PFSK-1 (cell line): Measurements from ENCODE around the gene ATXN1.

Experiments
- FOXP2 ChIP-seq: optimal IDR thresholded peaks from 2 replicates; pipeline ENCODE3; 2011; ENCODE audit warnings: borderline replicate concordance, control low read depth, inconsistent platforms; ENCODE audit not compliant: insufficient read depth; ENCODE audit errors: extremely low read length, extremely low read depth
- POLR2AphosphoS5 ChIP-seq: IDR thresholded peaks from 2 replicates; pipeline ENCODE4 v1.6.1; 2012; ENCODE audit warnings: low read depth, mild to moderate bottlenecking, control low read depth, low read length, moderate library complexity
- SIN3A ChIP-seq: IDR thresholded peaks from 2 replicates; pipeline ENCODE4 v1.6.1; 2012; ENCODE audit warnings: mild to moderate bottlenecking, low read length, moderate library complexity, borderline replicate concordance; ENCODE audit not compliant: insufficient read depth
- TAF1 ChIP-seq: IDR thresholded peaks from 2 replicates; pipeline ENCODE4 v1.6.1; 2012; ENCODE audit warnings: low read length, control low read depth, borderline replicate concordance; ENCODE audit not compliant: insufficient read depth
- TF ChIP-seq, protein P1 (sequence below), 2 experiments: IDR thresholded peaks; 2 replicates each; pipeline versions ENCODE4 v1.6.1 to v1.8.0; 2011 to 2012; ENCODE audit warnings: low read depth in 2 of 2, low read length in 2 of 2, control low read depth in 1 of 2, inconsistent platforms in 1 of 2, mild to moderate bottlenecking in 1 of 2, moderate library complexity in 1 of 2; ENCODE audit not compliant: insufficient read depth in 1 of 2

The ATXN1 gene

DNA sequence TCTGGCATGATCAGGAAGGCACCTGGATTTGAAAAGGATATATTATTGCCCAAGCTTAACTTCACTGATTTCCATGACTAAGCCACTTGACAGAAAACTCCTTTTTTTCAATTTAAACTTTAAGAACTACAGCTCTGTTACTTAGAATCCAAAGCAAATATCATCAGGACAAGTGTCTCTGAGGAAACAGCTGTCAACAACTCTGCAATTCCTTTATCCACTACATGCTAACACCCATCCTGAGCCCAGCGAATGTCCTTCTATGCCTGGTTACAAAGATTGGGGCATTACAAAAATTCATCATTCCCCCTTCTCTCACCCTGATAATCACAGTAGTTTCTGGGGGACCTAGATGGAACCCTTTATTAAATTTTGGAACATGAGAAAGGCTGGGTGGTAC is 386.1 kb downstream of the ATXN1 start:
- TF ChIP-seq FOXP2 = no peak
- no peak for TF ChIP-seq SIN3A
- TF ChIP-seq TAF1 = no peak
- TF ChIP-seq POLR2AphosphoS5 = no peak
- TF ChIP-seq, protein P1, sequence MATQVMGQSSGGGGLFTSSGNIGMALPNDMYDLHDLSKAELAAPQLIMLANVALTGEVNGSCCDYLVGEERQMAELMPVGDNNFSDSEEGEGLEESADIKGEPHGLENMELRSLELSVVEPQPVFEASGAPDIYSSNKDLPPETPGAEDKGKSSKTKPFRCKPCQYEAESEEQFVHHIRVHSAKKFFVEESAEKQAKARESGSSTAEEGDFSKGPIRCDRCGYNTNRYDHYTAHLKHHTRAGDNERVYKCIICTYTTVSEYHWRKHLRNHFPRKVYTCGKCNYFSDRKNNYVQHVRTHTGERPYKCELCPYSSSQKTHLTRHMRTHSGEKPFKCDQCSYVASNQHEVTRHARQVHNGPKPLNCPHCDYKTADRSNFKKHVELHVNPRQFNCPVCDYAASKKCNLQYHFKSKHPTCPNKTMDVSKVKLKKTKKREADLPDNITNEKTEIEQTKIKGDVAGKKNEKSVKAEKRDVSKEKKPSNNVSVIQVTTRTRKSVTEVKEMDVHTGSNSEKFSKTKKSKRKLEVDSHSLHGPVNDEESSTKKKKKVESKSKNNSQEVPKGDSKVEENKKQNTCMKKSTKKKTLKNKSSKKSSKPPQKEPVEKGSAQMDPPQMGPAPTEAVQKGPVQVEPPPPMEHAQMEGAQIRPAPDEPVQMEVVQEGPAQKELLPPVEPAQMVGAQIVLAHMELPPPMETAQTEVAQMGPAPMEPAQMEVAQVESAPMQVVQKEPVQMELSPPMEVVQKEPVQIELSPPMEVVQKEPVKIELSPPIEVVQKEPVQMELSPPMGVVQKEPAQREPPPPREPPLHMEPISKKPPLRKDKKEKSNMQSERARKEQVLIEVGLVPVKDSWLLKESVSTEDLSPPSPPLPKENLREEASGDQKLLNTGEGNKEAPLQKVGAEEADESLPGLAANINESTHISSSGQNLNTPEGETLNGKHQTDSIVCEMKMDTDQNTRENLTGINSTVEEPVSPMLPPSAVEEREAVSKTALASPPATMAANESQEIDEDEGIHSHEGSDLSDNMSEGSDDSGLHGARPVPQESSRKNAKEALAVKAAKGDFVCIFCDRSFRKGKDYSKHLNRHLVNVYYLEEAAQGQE (IDR thresholded peaks at IDR 0.05; ENCODE audit: insufficient read depth in 1 of 2, low read depth in 2 of 2, low read length in 2 of 2) = no peak

DNA sequence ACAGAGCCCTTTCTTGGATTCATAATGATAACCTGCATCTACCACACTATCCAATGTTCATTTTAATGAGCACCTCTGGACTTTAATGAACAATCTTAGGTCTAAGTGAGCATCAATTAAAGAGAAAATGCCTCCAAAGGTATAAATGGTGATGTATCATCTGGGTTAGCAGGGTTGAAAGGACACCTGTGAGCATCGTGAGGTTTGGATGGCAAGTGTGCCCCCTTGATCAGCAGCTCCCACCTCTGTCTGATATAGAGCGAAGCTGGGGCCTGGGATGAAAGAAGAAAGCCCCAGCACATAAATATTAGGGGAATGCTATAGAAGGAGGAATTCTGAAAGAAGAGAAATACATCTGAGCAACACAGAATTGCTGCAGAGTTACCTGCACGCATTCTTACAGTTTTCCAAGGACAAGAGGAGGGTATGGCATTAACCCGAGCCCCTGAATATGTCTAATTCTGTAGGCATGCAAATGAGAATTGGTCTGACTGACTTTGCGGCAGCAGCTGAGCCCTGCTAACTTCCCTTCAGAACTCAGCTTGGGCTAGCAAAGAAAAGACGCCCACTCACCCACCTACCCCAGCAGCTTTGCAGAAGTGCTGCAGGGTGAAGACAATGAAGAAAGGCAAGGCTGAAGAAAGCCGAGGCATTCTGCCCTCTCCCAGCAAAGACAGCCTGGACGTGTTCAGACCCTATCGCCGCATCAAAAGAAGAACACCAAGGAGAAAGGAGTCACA is 386.6 kb downstream of the ATXN1 start:
- TF ChIP-seq TAF1 = no peak
- TF ChIP-seq POLR2AphosphoS5 = no peak
- TF ChIP-seq FOXP2 = no peak
- TF ChIP-seq, protein P1 (IDR thresholded peaks at IDR 0.05; ENCODE audit: insufficient read depth in 1 of 2, low read depth in 2 of 2, low read length in 2 of 2) = no peak

GRCh38 chr6:16374016-16374415 is 387.2 kb downstream of the ATXN1 start:
- TF ChIP-seq FOXP2 (no peak), TAF1 (no peak), POLR2AphosphoS5 (no peak), SIN3A (no peak)
- TF ChIP-seq, protein P1 (IDR thresholded peaks at IDR 0.05; ENCODE audit: insufficient read depth in 1 of 2, low read depth in 2 of 2, low read length in 2 of 2) = no peak

DNA sequence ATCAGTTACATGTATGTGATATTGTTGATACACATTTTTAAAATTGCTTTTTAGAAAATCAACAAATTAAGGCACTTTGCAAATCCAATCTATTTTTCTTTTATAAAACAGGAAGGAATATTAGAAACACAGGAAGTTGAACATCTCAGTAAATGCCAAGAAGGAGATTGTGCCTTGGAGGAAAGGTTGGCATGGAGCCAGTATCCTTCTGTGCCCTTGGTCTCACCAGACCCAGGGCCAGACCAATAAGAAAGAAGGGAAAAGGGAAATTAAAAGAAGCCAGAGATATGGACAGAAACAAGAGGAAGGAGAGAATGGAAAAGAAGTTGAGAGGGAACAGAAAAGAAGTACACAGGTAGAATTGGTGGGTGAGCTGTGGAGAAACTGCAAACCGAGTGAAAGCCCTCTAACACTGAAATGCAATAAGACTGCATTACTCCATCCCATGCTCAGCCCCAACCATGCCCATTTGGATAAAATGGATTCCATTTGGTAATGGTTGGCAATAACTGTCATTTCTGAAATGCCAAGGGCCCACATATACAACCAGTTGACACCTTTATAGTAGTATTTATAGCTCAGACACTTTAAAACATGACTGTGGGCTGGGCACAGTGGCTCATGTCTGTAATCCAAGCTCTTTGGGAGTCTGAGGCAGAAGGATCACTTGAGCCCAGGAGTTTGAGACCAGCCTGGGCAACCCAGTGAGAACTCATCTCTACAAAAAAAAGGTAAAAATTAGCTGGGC is 389.1 kb downstream of the ATXN1 start:
- TF ChIP-seq SIN3A (no peak), POLR2AphosphoS5 (no peak), FOXP2 (no peak), TAF1 (no peak)
- TF ChIP-seq, protein P1 (IDR thresholded peaks at IDR 0.05; ENCODE audit: insufficient read depth in 1 of 2, low read depth in 2 of 2, low read length in 2 of 2) = no peak
